ENCODE data around the gene LACRT.

LACRT gene

GRCh38 chr12:54631988-54632728 is 2.5 kb downstream of the LACRT start:
- DNase-seq, result no peak

DNA sequence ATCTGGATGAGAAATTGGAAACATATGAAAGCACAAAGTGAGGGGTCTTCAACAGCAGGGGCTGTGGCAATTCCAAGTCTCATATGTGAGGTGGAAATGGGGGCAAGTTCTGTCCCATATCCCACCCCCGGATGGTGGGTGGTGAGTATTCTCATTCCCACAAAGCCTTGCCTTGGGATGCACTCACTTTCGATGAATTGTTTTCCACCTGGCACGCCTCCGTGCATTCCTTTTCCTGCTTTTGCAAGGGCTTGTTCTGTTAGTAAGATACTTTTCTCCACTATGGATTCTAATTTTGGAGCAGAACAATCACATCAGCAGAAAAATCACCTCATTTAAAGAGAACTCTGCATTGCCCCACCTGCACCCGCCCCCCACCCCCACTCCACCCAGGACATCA is 3.1 kb downstream of the LACRT start:
- no peak for DNase-seq

DNA sequence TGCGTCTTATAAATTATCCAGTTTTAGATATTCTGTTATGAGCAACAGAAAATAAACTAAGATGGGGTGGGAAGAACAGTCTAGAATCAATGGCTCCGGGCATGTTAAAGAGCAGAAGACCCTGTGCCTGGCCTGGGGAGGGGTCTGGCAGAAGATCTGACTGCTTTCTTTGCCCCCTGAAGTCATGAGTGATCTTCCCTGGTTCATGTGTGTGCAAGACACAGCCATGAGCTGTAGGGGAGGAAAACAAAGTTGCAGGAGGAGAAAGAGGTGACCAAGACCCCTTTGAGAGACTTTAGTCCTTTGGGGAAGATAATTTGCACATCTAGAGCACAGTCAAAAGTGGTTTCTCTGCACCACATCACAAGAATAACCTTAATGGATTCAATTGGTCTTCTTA is 4.8 kb downstream of the LACRT start:
- DNase-seq, result no peak

DNA sequence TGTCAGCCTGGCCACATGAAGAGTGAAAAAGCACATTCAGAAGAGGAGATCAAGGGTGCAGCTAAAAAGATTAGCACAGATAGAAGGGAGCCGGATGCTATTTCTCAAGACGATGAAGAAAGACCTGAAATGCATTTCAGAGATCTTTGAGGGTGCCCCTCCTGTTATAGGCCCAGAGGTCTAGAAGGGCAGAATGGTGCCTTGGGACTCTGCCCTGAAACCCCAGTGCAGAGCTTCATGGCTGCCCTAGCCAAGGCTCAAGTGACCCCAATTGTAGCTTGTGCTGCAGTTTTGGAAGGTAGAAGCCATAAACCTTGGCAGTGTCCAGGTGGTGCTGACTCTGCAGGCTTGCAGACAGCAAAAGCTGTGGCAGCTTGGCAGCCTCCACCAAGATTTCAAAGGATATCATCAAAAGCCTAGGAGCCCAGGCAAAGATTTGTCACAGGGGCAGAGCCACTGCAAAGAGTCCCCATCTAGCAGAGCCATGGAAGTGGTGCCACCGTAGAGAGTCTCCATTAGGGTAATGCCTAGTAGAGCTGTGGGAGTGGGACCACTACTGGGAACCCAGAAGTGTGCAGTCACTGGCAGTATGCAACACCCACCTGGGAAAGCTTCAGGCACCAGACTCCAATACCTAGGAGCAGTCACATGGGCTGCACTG is 6.4 kb downstream of the LACRT start:
- no peak for DNase-seq

GRCh38 chr12:54627304-54627703 is 7.4 kb downstream of the LACRT start:
- DNase-seq, result no peak

DNA sequence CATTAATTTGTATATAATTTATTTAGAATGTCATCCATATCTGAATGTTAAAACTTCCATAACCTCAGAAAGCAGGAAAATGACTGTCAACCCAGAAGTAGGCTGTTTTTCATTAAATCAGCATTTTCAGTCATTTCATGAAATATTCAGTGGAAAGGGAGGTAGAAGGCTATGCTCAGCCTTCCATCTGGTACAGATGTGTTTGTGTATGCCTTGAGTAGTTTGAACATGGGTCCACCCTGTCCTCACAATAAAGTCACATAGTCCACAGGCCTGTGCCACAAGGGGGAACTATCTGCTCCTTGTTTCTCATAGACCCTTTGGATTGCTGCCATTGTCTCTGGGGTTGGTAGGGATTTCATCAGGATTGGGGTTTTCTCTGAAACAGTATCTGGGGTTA is 9.1 kb downstream of the LACRT start:
- DNase-seq, result no peak

DNA sequence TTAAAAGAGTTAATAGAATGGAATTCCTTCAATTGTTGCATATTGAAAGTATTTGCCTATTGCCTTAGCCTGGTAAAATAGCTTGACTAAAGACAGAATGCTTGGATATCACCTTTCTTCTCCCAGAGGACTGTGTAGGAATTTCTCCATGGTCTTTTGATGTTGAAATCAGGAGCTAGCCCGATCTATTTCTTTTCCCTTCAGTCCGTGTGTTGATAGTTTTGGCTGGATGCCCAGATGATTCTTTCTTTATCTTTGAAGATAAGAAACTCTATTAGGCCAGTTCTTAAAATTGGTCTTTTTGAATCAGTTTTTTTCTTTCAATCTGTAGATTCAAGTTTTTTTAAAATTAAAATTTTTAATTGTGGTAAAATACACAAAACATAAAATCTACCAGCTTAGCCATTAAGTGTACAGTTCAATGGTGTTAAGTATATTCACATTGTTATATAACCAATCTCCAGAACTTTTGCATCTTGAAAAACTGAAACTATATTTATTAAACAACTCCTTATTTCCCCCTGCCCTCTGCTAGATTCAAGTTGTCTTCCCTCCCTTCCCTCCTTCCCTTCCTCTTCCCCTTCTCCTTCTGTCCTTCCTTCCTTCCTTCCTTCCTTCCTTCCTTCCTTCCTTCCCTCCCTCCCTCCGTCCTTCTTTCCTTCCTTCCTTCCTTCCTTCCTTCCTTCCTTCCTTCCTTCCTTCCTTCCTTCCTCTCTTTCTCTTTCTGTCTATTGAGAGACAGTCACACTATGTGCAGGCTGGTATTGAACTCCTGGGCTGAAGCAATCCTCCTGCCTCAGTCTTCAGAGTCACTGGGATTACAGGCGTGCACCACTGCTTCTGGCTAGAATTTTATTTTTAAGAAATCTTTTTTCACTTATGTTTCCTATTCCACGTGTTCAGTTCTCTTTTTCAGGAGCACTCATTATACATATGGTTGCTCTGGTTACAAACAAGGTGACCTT is 10.1 kb downstream of the LACRT start:
- DNase-seq, result no peak

- DNase-seq, result no peak
These were observed 12.1 kb downstream of the LACRT start for GRCh38 chr12:54622463-54623183.

- DNase-seq, result no peak
These were observed 17.6 kb downstream of the LACRT start for GRCh38 chr12:54616933-54617680.

DNA sequence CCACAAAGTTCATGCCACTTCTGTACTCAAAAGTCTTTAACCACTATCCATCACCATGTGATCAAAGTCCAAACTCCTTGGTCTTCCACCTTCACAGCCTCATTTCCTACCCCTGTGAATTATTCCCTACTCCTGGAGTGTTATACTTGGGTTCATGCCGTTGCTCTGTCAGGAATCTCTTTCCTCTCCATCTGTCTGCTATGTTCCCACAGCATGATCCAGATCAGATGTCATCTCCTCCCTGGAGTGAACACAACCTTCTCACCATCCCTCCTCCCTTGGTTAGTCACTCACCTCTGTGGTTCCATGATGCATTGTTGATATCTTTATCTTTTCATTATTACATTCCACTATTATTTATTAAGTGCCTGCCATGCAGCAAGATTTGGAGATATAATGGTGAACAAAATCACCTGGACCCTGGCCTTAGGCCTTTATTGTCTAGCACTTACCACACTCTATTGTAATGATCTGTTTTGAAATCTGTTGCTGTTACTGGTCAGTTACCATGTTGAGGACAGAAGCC is 22.4 kb downstream of the LACRT start:
- DNase-seq, result no peak

DNA sequence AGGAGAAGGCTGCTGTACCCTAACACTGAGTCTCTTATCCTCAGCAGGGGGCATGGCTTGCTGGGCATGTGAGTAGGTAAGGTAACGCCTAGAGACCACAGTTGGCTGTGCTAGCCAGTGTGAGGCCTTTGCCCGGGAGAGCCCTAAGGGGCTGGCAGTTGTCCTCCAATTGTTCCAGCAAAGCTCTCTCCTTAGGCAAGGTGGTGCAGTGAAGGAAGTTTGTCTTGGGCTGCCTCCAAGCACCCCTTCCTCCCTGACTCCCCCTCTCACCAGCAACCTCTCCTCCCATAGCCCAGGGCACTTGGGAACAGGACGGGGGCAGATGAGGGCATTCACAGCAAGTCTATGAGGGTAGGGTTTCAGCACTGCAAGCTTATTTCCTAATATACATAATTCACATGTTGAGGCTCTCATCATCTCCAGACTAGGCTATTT is 23.0 kb downstream of the LACRT start:
- no peak for DNase-seq

DNA sequence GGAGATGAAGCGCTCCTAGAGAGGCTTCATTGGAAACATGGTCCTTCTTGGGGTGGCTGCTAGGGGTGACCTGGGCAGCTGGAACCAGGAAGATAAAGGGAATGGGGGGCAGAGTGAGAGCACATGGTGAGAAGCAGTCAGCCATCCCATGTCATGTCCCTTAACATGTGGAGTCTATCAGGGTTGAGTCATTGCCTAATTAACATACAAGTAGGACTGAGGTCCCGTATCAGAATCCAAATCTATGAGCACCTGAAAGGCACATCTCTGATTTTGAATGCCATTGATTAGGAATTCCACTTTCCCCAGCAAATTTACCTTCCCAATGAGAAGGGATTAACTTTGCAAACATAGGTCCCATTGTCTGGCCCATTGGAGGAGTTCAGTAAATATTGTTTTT is 25.9 kb downstream of the LACRT start:
- DNase-seq, result no peak

DNA sequence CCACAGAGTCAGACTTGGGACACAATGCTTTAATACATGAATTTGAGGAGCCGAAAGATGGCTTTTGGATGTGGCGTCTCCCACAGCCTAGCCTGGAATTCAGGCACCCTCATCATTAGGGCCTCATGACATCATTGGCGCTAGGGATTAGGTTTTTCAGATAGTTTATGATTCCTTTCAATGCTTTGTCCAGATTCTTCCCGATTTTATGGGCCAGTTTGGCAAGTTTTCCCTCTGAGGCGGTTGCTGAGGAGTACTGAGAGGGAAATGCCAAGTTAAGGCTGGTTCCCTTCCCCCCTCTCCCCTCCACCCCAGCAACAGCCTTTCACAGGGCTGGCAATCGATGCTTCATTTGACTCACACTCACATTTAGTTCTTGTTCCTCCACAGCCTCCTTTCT is 26.5 kb downstream of the LACRT start:
- DNase-seq, result no peak

GRCh38 chr12:54606556-54606955 is 28.1 kb downstream of the LACRT start:
- no peak for DNase-seq

GRCh38 chr12:54605138-54605970 is 29.3 kb downstream of the LACRT start:
- DNase-seq, result no peak

- DNase-seq, result no peak
These were observed 30.3 kb downstream of the LACRT start for GRCh38 chr12:54604436-54604835.

DNA sequence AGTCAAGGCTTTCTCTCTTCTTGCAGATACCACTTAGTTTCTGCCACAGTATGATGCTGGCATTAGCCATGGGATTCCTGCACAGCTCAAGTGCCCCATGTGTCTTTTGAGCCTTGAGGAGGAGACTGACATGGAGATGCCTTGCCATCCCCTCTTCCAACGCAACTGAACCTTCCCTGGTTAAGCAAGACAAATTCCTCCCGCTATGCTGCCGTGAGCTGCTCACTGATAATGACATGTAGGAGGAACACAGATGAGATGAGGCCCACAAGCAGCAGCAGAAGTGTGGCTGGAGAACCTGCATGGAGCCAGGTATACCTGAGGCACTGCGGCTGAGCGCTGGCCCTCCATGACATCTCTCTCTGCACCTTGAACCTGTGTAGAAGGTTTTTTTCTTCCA is 30.8 kb downstream of the LACRT start:
- no peak for DNase-seq

GRCh38 chr12:54603173-54603814 is 31.4 kb downstream of the LACRT start:
- peak; percentile 85 for DNase-seq

GRCh38 chr12:54602661-54603060 is 32.0 kb downstream of the LACRT start:
- no peak for DNase-seq

DNA sequence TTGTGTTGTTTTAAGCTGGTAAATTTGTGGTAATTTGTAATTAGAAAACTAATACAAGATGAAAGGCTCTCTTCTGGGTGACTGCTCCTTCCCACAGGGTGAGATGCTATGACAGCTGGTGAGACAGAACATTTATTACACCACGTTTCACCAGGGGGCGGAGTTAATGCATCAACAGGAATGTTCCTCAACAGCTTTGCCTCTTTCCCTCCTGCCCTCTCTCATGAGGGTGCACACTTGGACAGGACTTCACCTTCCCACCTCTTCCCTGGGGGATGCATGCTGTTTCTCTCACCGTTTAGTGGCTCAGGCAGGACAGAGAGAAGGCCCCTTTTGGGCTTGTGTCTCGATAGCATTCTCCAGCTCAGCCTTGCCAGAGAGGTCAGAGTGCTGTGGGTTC is 32.9 kb downstream of the LACRT start:
- no peak for DNase-seq

Data from activated effector memory CD4-positive, alpha-beta T cell treated with anti-CD3 and anti-CD28 coated beads, Interleukin-2, amount 50 U/mL, for 16 hours (primary cell).